ENCODE results near the gene PRIM2.
"Not testable (repeated sequence)": the region's sequence is repeated elsewhere in the genome, so short reads cannot be mapped to it uniquely, and the experiment has no call there.

DNA sequence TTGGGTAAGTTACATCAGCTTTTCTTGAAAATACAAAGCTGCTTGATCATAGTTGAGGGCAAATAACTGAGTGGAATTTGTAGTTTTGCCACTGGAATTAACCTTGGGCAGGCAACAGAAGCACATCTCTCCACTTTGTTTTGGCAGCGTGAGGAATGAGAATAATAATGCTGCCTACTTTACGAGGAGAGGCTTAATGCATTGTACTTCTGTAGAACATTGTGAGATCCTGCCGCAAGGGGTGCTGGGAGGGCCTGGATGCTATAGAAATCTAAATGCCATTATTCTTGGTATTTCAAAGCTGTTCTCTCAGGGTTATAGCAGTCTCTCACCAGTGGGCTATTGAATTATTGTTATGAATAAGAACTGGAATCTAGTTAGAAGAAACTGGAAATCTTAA lies 353.8 kb downstream of the PRIM2 start:
- TF ChIP-seq, protein P1, sequence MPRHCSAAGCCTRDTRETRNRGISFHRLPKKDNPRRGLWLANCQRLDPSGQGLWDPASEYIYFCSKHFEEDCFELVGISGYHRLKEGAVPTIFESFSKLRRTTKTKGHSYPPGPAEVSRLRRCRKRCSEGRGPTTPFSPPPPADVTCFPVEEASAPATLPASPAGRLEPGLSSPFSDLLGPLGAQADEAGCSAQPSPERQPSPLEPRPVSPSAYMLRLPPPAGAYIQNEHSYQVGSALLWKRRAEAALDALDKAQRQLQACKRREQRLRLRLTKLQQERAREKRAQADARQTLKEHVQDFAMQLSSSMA (CRISPR knock-in tag; IDR thresholded peaks at IDR 0.05) = not testable (repeated sequence)
- not testable (repeated sequence) for TF ChIP-seq SMARCC2 (IDR thresholded peaks at IDR 0.05; ENCODE audit: low read depth); MYC (IDR thresholded peaks at IDR 0.05; ENCODE audit: low read depth, low read length); MYC (CRISPR knock-in tag; IDR thresholded peaks at IDR 0.05; ENCODE audit: borderline replicate concordance, low read depth); YY1 (IDR thresholded peaks at IDR 0.05; ENCODE audit: borderline replicate concordance in 1 of 3, control insufficient read depth in 1 of 3, extremely low read depth in 1 of 3, insufficient read depth in 3 of 3, insufficient read length in 1 of 3, insufficient replicate concordance in 2 of 3, low read depth in 1 of 3, low read length in 2 of 3); POLR2AphosphoS5 (IDR thresholded peaks at IDR 0.05; ENCODE audit: control insufficient read depth, insufficient read depth, low read depth, low read length); HDAC2 (IDR thresholded peaks at IDR 0.05); E2F5 (CRISPR knock-in tag; IDR thresholded peaks at IDR 0.05); SNRNP70 (optimal IDR thresholded peaks at IDR 0.05; ENCODE audit: low read depth, low read length); POLR2G (IDR thresholded peaks at IDR 0.05; ENCODE audit: low read depth, low read length); ZNF282 (CRISPR knock-in tag; IDR thresholded peaks at IDR 0.05)
- TF ChIP-seq, protein P2, sequence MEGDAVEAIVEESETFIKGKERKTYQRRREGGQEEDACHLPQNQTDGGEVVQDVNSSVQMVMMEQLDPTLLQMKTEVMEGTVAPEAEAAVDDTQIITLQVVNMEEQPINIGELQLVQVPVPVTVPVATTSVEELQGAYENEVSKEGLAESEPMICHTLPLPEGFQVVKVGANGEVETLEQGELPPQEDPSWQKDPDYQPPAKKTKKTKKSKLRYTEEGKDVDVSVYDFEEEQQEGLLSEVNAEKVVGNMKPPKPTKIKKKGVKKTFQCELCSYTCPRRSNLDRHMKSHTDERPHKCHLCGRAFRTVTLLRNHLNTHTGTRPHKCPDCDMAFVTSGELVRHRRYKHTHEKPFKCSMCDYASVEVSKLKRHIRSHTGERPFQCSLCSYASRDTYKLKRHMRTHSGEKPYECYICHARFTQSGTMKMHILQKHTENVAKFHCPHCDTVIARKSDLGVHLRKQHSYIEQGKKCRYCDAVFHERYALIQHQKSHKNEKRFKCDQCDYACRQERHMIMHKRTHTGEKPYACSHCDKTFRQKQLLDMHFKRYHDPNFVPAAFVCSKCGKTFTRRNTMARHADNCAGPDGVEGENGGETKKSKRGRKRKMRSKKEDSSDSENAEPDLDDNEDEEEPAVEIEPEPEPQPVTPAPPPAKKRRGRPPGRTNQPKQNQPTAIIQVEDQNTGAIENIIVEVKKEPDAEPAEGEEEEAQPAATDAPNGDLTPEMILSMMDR (IDR thresholded peaks at IDR 0.05 in 2 of 3, conservative IDR thresholded peaks at IDR 0.05 in 1 of 3; ENCODE audit: insufficient read depth in 2 of 3, low read depth in 1 of 3, low read length in 3 of 3) = not testable (repeated sequence)
- TF ChIP-seq, protein P3, sequence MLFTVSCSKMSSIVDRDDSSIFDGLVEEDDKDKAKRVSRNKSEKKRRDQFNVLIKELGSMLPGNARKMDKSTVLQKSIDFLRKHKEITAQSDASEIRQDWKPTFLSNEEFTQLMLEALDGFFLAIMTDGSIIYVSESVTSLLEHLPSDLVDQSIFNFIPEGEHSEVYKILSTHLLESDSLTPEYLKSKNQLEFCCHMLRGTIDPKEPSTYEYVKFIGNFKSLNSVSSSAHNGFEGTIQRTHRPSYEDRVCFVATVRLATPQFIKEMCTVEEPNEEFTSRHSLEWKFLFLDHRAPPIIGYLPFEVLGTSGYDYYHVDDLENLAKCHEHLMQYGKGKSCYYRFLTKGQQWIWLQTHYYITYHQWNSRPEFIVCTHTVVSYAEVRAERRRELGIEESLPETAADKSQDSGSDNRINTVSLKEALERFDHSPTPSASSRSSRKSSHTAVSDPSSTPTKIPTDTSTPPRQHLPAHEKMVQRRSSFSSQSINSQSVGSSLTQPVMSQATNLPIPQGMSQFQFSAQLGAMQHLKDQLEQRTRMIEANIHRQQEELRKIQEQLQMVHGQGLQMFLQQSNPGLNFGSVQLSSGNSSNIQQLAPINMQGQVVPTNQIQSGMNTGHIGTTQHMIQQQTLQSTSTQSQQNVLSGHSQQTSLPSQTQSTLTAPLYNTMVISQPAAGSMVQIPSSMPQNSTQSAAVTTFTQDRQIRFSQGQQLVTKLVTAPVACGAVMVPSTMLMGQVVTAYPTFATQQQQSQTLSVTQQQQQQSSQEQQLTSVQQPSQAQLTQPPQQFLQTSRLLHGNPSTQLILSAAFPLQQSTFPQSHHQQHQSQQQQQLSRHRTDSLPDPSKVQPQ (CRISPR knock-in tag; IDR thresholded peaks at IDR 0.05; ENCODE audit: borderline replicate concordance) = not testable (repeated sequence)
- TF ChIP-seq, protein P4, sequence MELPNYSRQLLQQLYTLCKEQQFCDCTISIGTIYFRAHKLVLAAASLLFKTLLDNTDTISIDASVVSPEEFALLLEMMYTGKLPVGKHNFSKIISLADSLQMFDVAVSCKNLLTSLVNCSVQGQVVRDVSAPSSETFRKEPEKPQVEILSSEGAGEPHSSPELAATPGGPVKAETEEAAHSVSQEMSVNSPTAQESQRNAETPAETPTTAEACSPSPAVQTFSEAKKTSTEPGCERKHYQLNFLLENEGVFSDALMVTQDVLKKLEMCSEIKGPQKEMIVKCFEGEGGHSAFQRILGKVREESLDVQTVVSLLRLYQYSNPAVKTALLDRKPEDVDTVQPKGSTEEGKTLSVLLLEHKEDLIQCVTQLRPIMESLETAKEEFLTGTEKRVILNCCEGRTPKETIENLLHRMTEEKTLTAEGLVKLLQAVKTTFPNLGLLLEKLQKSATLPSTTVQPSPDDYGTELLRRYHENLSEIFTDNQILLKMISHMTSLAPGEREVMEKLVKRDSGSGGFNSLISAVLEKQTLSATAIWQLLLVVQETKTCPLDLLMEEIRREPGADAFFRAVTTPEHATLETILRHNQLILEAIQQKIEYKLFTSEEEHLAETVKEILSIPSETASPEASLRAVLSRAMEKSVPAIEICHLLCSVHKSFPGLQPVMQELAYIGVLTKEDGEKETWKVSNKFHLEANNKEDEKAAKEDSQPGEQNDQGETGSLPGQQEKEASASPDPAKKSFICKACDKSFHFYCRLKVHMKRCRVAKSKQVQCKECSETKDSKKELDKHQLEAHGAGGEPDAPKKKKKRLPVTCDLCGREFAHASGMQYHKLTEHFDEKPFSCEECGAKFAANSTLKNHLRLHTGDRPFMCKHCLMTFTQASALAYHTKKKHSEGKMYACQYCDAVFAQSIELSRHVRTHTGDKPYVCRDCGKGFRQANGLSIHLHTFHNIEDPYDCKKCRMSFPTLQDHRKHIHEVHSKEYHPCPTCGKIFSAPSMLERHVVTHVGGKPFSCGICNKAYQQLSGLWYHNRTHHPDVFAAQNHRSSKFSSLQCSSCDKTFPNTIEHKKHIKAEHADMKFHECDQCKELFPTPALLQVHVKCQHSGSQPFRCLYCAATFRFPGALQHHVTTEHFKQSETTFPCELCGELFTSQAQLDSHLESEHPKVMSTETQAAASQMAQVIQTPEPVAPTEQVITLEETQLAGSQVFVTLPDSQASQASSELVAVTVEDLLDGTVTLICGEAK (IDR thresholded peaks at IDR 0.05) = not testable (repeated sequence)
- TF ChIP-seq, protein P4 (CRISPR knock-in tag; IDR thresholded peaks at IDR 0.05) = not testable (repeated sequence)
- TF ChIP-seq, protein P5, sequence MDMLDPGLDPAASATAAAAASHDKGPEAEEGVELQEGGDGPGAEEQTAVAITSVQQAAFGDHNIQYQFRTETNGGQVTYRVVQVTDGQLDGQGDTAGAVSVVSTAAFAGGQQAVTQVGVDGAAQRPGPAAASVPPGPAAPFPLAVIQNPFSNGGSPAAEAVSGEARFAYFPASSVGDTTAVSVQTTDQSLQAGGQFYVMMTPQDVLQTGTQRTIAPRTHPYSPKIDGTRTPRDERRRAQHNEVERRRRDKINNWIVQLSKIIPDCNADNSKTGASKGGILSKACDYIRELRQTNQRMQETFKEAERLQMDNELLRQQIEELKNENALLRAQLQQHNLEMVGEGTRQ (CRISPR knock-in tag; IDR thresholded peaks at IDR 0.05) = not testable (repeated sequence)
